Activated B cell treated with CpG ODN at 0.5 μM for 24 hours (primary cell): Measurements from ENCODE around the gene ASCC1. TPM values are rescaled to one million over a fixed set of nuclear protein-coding genes. Genes with fewer than 3 reads are reported as not detected.

Experiments used
- ATAC-seq: fragments of 200-7000 bp; cut with Tn5 transposase; one replicate; pipeline ENCODE4 v1.10.0; 2021; ENCODE audit warnings: low read depth, mild to moderate bottlenecking, moderate library complexity
- CTCF ChIA-PET: fragments of 350-600 bp; sonication (Branson Sonifier 250); formaldehyde crosslinking; loops from one replicate; lab custom pipeline; 2021; ENCODE audit warnings: antibody characterized with exemption; lab: Charles Lee
- POLR2A ChIA-PET: fragments of 350-600 bp; sonication (Branson Sonifier 250); formaldehyde crosslinking; loops from one replicate; lab custom pipeline; 2021; ENCODE audit warnings: antibody characterized with exemption; lab: Charles Lee
- DNase-seq: peaks from one replicate; pipeline ENCODE4 v3.0.0; 2022
- H3K27ac Mint-ChIP-seq: one replicate; pipeline ENCODE4 v1.8.0; 2020; ENCODE audit warnings: mixed read lengths
- H3K27me3 Mint-ChIP-seq: one replicate; pipeline ENCODE4 v1.8.0; 2021; ENCODE audit warnings: mixed read lengths
- H3K36me3 Mint-ChIP-seq: one replicate; pipeline ENCODE4 v1.8.0; 2021; ENCODE audit warnings: low read depth, mixed read lengths
- H3K4me1 Mint-ChIP-seq: one replicate; pipeline ENCODE4 v1.8.0; 2021; ENCODE audit warnings: mixed read lengths
- H3K4me3 Mint-ChIP-seq: one replicate; pipeline ENCODE4 v1.8.0; 2020; ENCODE audit warnings: mild to moderate bottlenecking, mixed read lengths
- H3K9me3 Mint-ChIP-seq: one replicate; pipeline ENCODE4 v1.8.0; 2020; ENCODE audit warnings: mixed read lengths
- CTCF ChIP-seq: fragments of 200-600 bp; IDR thresholded peaks from one replicate; pipeline ENCODE4 v1.8.0; 2022; ENCODE audit warnings: antibody characterized with exemption, mild to moderate bottlenecking
- intact Hi-C: fragments of 100-400 bp; cut with micrococcal nuclease; formaldehyde crosslinking; loops from one replicate; pipeline ENCODE4 v1.15.1; 2024
- total RNA-seq: library from RNA; stranded (reverse); gene quantifications from 2 replicates; pipeline ENCODE4 v1.2.3, GENCODE V29; 2022

ASCC1 gene
- total RNA-seq, 1 donor from 2014 or later, result 42.6 TPM

- H3K9me3 Mint-ChIP-seq, result no peaks in the 10 kb centered on the region
- intact Hi-C loops, result loop anchor here (10.0 kb wide), 1 partner anchor 713 kb away; no protein-coding TSS in a partner anchor
- ChIA-PET CTCF (interaction anchor here (1.5 kb wide), 1 partner anchor 215 kb away, joined by 4 read pairs; no protein-coding TSS in a partner anchor), POLR2A (interaction anchor here (0.7 kb wide), 1 partner anchor 10 kb away, joined by 3 read pairs; no protein-coding TSS in a partner anchor)
- no peak overlapping the region for H3K4me3 Mint-ChIP-seq
- H3K36me3 Mint-ChIP-seq, result peaks cover 42% of the 10 kb centered on the region
- ATAC-seq, result no peak
- no peak for TF ChIP-seq CTCF
- no peak for DNase-seq
- no peak overlapping the region for H3K27ac Mint-ChIP-seq
- H3K4me1 Mint-ChIP-seq, result peaks cover 2% of the 10 kb centered on the region
- H3K27me3 Mint-ChIP-seq, result no peaks in the 10 kb centered on the region
Measured at GRCh38 chr10:72122221-72122620, 93.9 kb downstream of the ASCC1 start.

- no peaks in the 10 kb centered on the region for H3K27me3 Mint-ChIP-seq
- peaks cover 38% of the 10 kb centered on the region for H3K36me3 Mint-ChIP-seq
- POLR2A ChIA-PET, result no interaction called here
- no peak overlapping the region for H3K4me3 Mint-ChIP-seq
- no peak for ATAC-seq
- H3K4me1 Mint-ChIP-seq, result peaks cover under 1% of the 10 kb centered on the region
- intact Hi-C loops, result loop anchor here (10.0 kb wide), 1 partner anchor 713 kb away; no protein-coding TSS in a partner anchor
- no peak for DNase-seq
- CTCF ChIA-PET, result interaction anchor here (1.3 kb wide), 1 partner anchor 215 kb away, joined by 3 read pairs; no protein-coding TSS in a partner anchor
- no peak overlapping the region for H3K27ac Mint-ChIP-seq
- H3K9me3 Mint-ChIP-seq, result peaks cover 2% of the 10 kb centered on the region
- TF ChIP-seq CTCF, result no peak
Measured at GRCh38 chr10:72121389-72121788, 94.7 kb downstream of the ASCC1 start.

GRCh38 chr10:72116372-72116771 is 99.7 kb downstream of the ASCC1 start:
- Mint-ChIP-seq H3K4me3 (no peak overlapping the region), H3K27me3 (no peaks in the 10 kb centered on the region), H3K4me1 (no peaks in the 10 kb centered on the region), H3K27ac (no peak overlapping the region), H3K9me3 (peaks cover 4% of the 10 kb centered on the region), H3K36me3 (peaks cover 57% of the 10 kb centered on the region)
- ChIA-PET CTCF (no interaction called here), POLR2A (interaction anchor here (0.6 kb wide), 1 partner anchor 216 kb away, joined by 6 read pairs; no protein-coding TSS in a partner anchor)
- ATAC-seq (no peak), DNase-seq (no peak)
- intact Hi-C loops, result no loop called here
- no peak for TF ChIP-seq CTCF

GRCh38 chr10:72114706-72115450 is 101.2 kb downstream of the ASCC1 start:
- CTCF ChIA-PET, result interaction anchor here (1.5 kb wide), 1 partner anchor 11 kb away, joined by 3 read pairs; no protein-coding TSS in a partner anchor

More at GRCh38 chr10:72114706-72115450, 101.2 kb downstream of the ASCC1 start:
- H3K4me1 Mint-ChIP-seq, result peaks cover 3% of the 10 kb centered on the region
- peaks cover 56% of the 10 kb centered on the region for H3K36me3 Mint-ChIP-seq
- H3K4me3 Mint-ChIP-seq, result no peak overlapping the region
- H3K27me3 Mint-ChIP-seq, result no peaks in the 10 kb centered on the region
- intact Hi-C loops, result no loop called here
- TF ChIP-seq CTCF, result no peak
- POLR2A ChIA-PET, result interaction anchor here (0.6 kb wide), 2 partner anchors 19 to 185 kb away, joined by 4 to 8 read pairs; no protein-coding TSS in a partner anchor
- no peak for ATAC-seq
- no peak for DNase-seq
- no peak overlapping the region for H3K27ac Mint-ChIP-seq
- H3K9me3 Mint-ChIP-seq, result peaks cover 4% of the 10 kb centered on the region
